ENCODE data around the gene OARD1. TPM values are rescaled to one million over a fixed set of nuclear protein-coding genes. Genes with fewer than 3 reads are reported as not detected.

The OARD1 gene
- total RNA-seq, 1 experiment from 2014 or later = 33.2 TPM

- no TSS peak for BruUV-seq (replicated peaks)
- Mint-ChIP-seq H3K4me3 (ENCODE audit: low read depth, unreplicated experiment) (peak overlapping the region; percentile 73), H3K9me3 (ENCODE audit: low read depth, unreplicated experiment) (no peaks in the 10 kb centered on the region), H3K27me3 (ENCODE audit: unreplicated experiment) (no peaks in the 10 kb centered on the region), H3K27ac (ENCODE audit: unreplicated experiment) (peak overlapping the region; percentile 38), H3K36me3 (ENCODE audit: insufficient read depth, unreplicated experiment) (peaks cover 20% of the 10 kb centered on the region), H3K4me1 (ENCODE audit: low read depth, unreplicated experiment) (peaks cover 58% of the 10 kb centered on the region)
- no peak for DNase-seq
- intact Hi-C loops (cut with micrococcal nuclease; ENCODE audit: unreplicated experiment) = loop anchor here (5.0 kb wide), 1 partner anchor 40 kb away; no protein-coding TSS in a partner anchor
- no peak for TF ChIP-seq CTCF (IDR thresholded peaks at IDR 0.05; ENCODE audit: unreplicated experiment)
- CTCF ChIA-PET = interaction anchor here (0.6 to 2.1 kb wide), 5 partner anchors 9 to 78 kb away, joined by 3 to 9 read pairs (median 4); partner anchors contain the start of genes NFYA and OARD1
These were observed 34.9 kb downstream of the OARD1 start for GRCh38 chr6:41037107-41037900.

- CTCF ChIA-PET = interaction anchor here (0.6 to 2.1 kb wide), 6 partner anchors 9 to 145 kb away, joined by 3 to 9 read pairs (median 4); partner anchors contain the start of genes NFYA and OARD1
- BruUV-seq (replicated peaks) = no TSS peak
- no peak for DNase-seq
These were observed 35.6 kb downstream of the OARD1 start for GRCh38 chr6:41036601-41037000.

GRCh38 chr6:41036186-41036585 is 36.0 kb downstream of the OARD1 start:
- H3K36me3 Mint-ChIP-seq (ENCODE audit: insufficient read depth, unreplicated experiment) = peaks cover 20% of the 10 kb centered on the region
- intact Hi-C loops (cut with micrococcal nuclease; ENCODE audit: unreplicated experiment) = loop anchor here (5.0 kb wide), 1 partner anchor 39 kb away; no protein-coding TSS in a partner anchor
- BruUV-seq (replicated peaks) = no TSS peak
- H3K27ac Mint-ChIP-seq (ENCODE audit: unreplicated experiment) = peak overlapping the region; percentile 38
- CTCF ChIA-PET = interaction anchor here (0.6 to 2.1 kb wide), 6 partner anchors 8 to 145 kb away, joined by 3 to 9 read pairs (median 4); no protein-coding TSS in a partner anchor
- H3K27me3 Mint-ChIP-seq (ENCODE audit: unreplicated experiment) = no peaks in the 10 kb centered on the region
- DNase-seq = peak; percentile 36
- H3K4me1 Mint-ChIP-seq (ENCODE audit: low read depth, unreplicated experiment) = peaks cover 58% of the 10 kb centered on the region
- no peak for TF ChIP-seq CTCF (IDR thresholded peaks at IDR 0.05; ENCODE audit: unreplicated experiment)
- peak overlapping the region; percentile 73 for H3K4me3 Mint-ChIP-seq (ENCODE audit: low read depth, unreplicated experiment)
- no peaks in the 10 kb centered on the region for H3K9me3 Mint-ChIP-seq (ENCODE audit: low read depth, unreplicated experiment)

More at GRCh38 chr6:41036601-41037000, 35.6 kb downstream of the OARD1 start:
- Mint-ChIP-seq H3K27me3 (ENCODE audit: unreplicated experiment) (no peaks in the 10 kb centered on the region), H3K36me3 (ENCODE audit: insufficient read depth, unreplicated experiment) (peaks cover 20% of the 10 kb centered on the region), H3K9me3 (ENCODE audit: low read depth, unreplicated experiment) (no peaks in the 10 kb centered on the region), H3K4me1 (ENCODE audit: low read depth, unreplicated experiment) (peaks cover 58% of the 10 kb centered on the region), H3K27ac (ENCODE audit: unreplicated experiment) (peak overlapping the region; percentile 38), H3K4me3 (ENCODE audit: low read depth, unreplicated experiment) (peak overlapping the region; percentile 73)
- intact Hi-C loops (cut with micrococcal nuclease; ENCODE audit: unreplicated experiment) = loop anchor here (5.0 kb wide), 1 partner anchor 39 kb away; no protein-coding TSS in a partner anchor
- TF ChIP-seq CTCF (IDR thresholded peaks at IDR 0.05; ENCODE audit: unreplicated experiment) = no peak

- Mint-ChIP-seq H3K27ac (ENCODE audit: unreplicated experiment) (no peak overlapping the region), H3K4me3 (ENCODE audit: low read depth, unreplicated experiment) (no peak overlapping the region), H3K4me1 (ENCODE audit: low read depth, unreplicated experiment) (peaks cover 40% of the 10 kb centered on the region), H3K36me3 (ENCODE audit: insufficient read depth, unreplicated experiment) (peaks cover 10% of the 10 kb centered on the region), H3K9me3 (ENCODE audit: low read depth, unreplicated experiment) (no peaks in the 10 kb centered on the region), H3K27me3 (ENCODE audit: unreplicated experiment) (no peaks in the 10 kb centered on the region)
- intact Hi-C loops (cut with micrococcal nuclease; ENCODE audit: unreplicated experiment) = no loop called here
- TF ChIP-seq CTCF (IDR thresholded peaks at IDR 0.05; ENCODE audit: unreplicated experiment) = no peak
- no peak for DNase-seq
- no TSS peak for BruUV-seq (replicated peaks)
- CTCF ChIA-PET = no interaction called here
These were observed 38.4 kb downstream of the OARD1 start for GRCh38 chr6:41033776-41034175.

All from Calu3 (cell line).